WTC11 (cell line): ENCODE results near the gene MAPRE2. TPM values are rescaled to one million over a fixed set of nuclear protein-coding genes. Genes with fewer than 3 reads are reported as not detected.

ENCODE experiments used
- ATAC-seq: fragments of 200-7000 bp; cut with Tn5 transposase; 2 replicates; pipeline ENCODE4 v1.10.0; 2021; ENCODE audit warnings: mild to moderate bottlenecking, moderate library complexity
- CTCF ChIA-PET: fragments of 300-600 bp; sonication (Branson Sonifier 250); formaldehyde crosslinking; loops from one replicate; lab custom pipeline; 2021; ENCODE audit warnings: antibody characterized with exemption; lab: Charles Lee
- POLR2A ChIA-PET: fragments of 350-600 bp; sonication (Branson Sonifier 250); formaldehyde crosslinking; loops from one replicate; lab custom pipeline; 2021; ENCODE audit warnings: antibody characterized with exemption; lab: Charles Lee
- DNase-seq: peaks from one replicate; pipeline ENCODE4 v3.0.0; 2021; ENCODE audit warnings: low spot score
- H3K27ac Mint-ChIP-seq: 2 replicates; pipeline ENCODE4 v1.8.0; 2021; ENCODE audit warnings: mixed read lengths
- H3K27me3 Mint-ChIP-seq: 2 replicates; pipeline ENCODE4 v1.8.0; 2021; ENCODE audit warnings: low read depth, mild to moderate bottlenecking, moderate library complexity, mixed read lengths
- H3K36me3 Mint-ChIP-seq: 2 replicates; pipeline ENCODE4 v1.8.0; 2021; ENCODE audit warnings: mixed read lengths
- H3K4me1 Mint-ChIP-seq: 2 replicates; pipeline ENCODE4 v1.8.0; 2022; ENCODE audit warnings: mixed read lengths
- H3K4me3 Mint-ChIP-seq: 2 replicates; pipeline ENCODE4 v1.8.0; 2021; ENCODE audit warnings: mild to moderate bottlenecking, moderate library complexity, mixed read lengths
- H3K9me3 Mint-ChIP-seq: 2 replicates; pipeline ENCODE4 v1.8.0; 2021; ENCODE audit warnings: mixed read lengths
- AR ChIP-seq: fragments of 250-450 bp; sonication (Bioruptor Pico); IDR thresholded peaks from 2 replicates; pipeline ENCODE4 v1.9.0; 2021; ENCODE audit warnings: mild to moderate bottlenecking
- ETV6 ChIP-seq: sonication (generic); formaldehyde crosslinking; IDR thresholded peaks from 2 replicates; pipeline ENCODE4 v1.8.1; 2022; ENCODE audit warnings: mild to moderate bottlenecking, missing genetic modification reagents
- FOXK1 ChIP-seq: sonication (generic); formaldehyde crosslinking; IDR thresholded peaks from 2 replicates; pipeline ENCODE4 v1.8.0; 2022; ENCODE audit warnings: mild to moderate bottlenecking, moderate library complexity, missing genetic modification reagents
- KAT7 ChIP-seq: sonication (generic); formaldehyde crosslinking; IDR thresholded peaks from 2 replicates; pipeline ENCODE4 v1.8.1; 2023; ENCODE audit warnings: missing genetic modification reagents, mild to moderate bottlenecking, borderline replicate concordance
- MYBL2 ChIP-seq: sonication (generic); formaldehyde crosslinking; IDR thresholded peaks from 2 replicates; pipeline ENCODE4 v1.8.1; 2023; ENCODE audit warnings: mild to moderate bottlenecking, moderate library complexity, missing genetic modification reagents
- NFATC4 ChIP-seq: fragments of 250-450 bp; sonication (Bioruptor Pico); IDR thresholded peaks from 2 replicates; pipeline ENCODE4 v1.9.0; 2021; ENCODE audit warnings: mild to moderate bottlenecking
- RORB ChIP-seq: fragments of 250-450 bp; sonication (Bioruptor Pico); IDR thresholded peaks from 2 replicates; pipeline ENCODE4 v1.9.0; 2021; ENCODE audit warnings: mild to moderate bottlenecking
- TCF7 ChIP-seq: sonication (generic); formaldehyde crosslinking; IDR thresholded peaks from 2 replicates; pipeline ENCODE4 v1.8.0; 2022; ENCODE audit warnings: mild to moderate bottlenecking, low read depth, missing genetic modification reagents, moderate library complexity
- ZNF121 ChIP-seq: sonication (generic); formaldehyde crosslinking; IDR thresholded peaks from 2 replicates; pipeline ENCODE4 v1.8.0; 2023; ENCODE audit warnings: missing genetic modification reagents
- ZNF219 ChIP-seq: sonication (generic); formaldehyde crosslinking; IDR thresholded peaks from 2 replicates; pipeline ENCODE4 v1.8.0; 2023; ENCODE audit warnings: missing genetic modification reagents, mild to moderate bottlenecking, borderline replicate concordance
- ZNF232 ChIP-seq: sonication (generic); formaldehyde crosslinking; IDR thresholded peaks from 2 replicates; pipeline ENCODE4 v1.8.0; 2022; ENCODE audit warnings: mild to moderate bottlenecking, missing genetic modification reagents
- ZNF263 ChIP-seq: sonication (generic); formaldehyde crosslinking; IDR thresholded peaks from 2 replicates; pipeline ENCODE4 v1.8.1; 2022; ENCODE audit warnings: low read depth, mild to moderate bottlenecking, moderate library complexity, missing genetic modification reagents
- ZNF425 ChIP-seq: fragments of 250-450 bp; sonication (Bioruptor Pico); conservative IDR thresholded peaks from 2 replicates; pipeline ENCODE4 v1.9.0; 2021; ENCODE audit warnings: mild to moderate bottlenecking
- ZSCAN18 ChIP-seq: fragments of 250-450 bp; sonication (Bioruptor Pico); IDR thresholded peaks from 2 replicates; pipeline ENCODE4 v2.1.2; 2022; ENCODE audit warnings: mild to moderate bottlenecking, moderate library complexity
- total RNA-seq: library from RNA; stranded (reverse); gene quantifications from 3 replicates; pipeline ENCODE4 v1.2.3, GENCODE V29; 2021
- TF ChIP-seq, protein P1 (sequence below): sonication (generic); formaldehyde crosslinking; IDR thresholded peaks from 2 replicates; pipeline ENCODE4 v1.8.1; 2022; ENCODE audit warnings: low read depth, mild to moderate bottlenecking, moderate library complexity, missing genetic modification reagents, borderline replicate concordance
- TF ChIP-seq, protein P2 (sequence below): sonication (generic); formaldehyde crosslinking; IDR thresholded peaks from 2 replicates; pipeline ENCODE4 v1.8.0; 2022; ENCODE audit warnings: missing genetic modification reagents
- TF ChIP-seq, protein P3 (sequence below): fragments of 200-600 bp; IDR thresholded peaks from 2 replicates; pipeline ENCODE4 v1.8.0; 2022; ENCODE audit warnings: antibody characterized with exemption
- TF ChIP-seq, protein P4 (sequence below): sonication (generic); formaldehyde crosslinking; conservative IDR thresholded peaks from 2 replicates; pipeline ENCODE4 v1.8.1; 2022; ENCODE audit warnings: mild to moderate bottlenecking, missing genetic modification reagents
- TF ChIP-seq, protein P5 (sequence below): sonication (generic); formaldehyde crosslinking; IDR thresholded peaks from 2 replicates; pipeline ENCODE4 v1.8.1; 2023; ENCODE audit warnings: mild to moderate bottlenecking, moderate library complexity, missing genetic modification reagents

MAPRE2 gene
- total RNA-seq, 1 experiment from 2014 or later: 20.4 TPM

DNA sequence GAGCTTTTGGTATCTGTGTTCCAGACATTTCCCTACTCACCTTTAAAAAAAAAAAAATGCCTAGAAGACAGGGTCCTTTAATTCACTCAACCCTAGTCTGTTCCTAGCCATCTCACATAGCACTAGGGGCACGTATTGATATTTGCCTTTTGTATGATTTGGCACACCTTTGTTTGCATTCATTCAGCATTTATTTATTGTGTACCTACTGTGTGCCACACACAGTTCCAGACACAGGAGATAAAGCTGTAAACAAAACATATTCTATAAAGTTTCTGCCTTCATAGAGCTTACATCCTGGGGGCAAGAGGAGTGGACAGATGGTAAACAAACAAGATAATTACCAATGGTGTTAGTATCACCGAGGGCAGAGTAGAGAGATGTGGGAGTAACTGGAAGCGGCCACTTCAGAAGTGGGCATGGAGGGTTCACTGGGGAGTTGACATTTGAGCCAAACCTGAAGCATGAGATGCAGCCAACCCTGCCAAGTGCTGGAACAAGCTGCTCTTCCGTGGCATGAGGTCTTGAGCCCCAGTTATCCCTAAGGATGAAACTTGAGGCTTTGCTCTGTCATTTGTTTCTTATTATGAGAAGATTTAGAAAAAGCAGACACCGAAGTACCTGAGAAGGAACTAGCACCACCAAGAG lies 18.2 kb downstream of the MAPRE2 start (continued):
- no peak for TF ChIP-seq ZSCAN18 (CRISPR knock-in tag)
- TF ChIP-seq, protein P1, sequence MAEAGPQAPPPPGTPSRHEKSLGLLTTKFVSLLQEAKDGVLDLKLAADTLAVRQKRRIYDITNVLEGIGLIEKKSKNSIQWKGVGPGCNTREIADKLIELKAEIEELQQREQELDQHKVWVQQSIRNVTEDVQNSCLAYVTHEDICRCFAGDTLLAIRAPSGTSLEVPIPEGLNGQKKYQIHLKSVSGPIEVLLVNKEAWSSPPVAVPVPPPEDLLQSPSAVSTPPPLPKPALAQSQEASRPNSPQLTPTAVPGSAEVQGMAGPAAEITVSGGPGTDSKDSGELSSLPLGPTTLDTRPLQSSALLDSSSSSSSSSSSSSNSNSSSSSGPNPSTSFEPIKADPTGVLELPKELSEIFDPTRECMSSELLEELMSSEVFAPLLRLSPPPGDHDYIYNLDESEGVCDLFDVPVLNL (CRISPR knock-in tag): no peak
- no peak for TF ChIP-seq ETV6 (CRISPR knock-in tag)
- TF ChIP-seq, all 79 proteins: peak for 0

DNA sequence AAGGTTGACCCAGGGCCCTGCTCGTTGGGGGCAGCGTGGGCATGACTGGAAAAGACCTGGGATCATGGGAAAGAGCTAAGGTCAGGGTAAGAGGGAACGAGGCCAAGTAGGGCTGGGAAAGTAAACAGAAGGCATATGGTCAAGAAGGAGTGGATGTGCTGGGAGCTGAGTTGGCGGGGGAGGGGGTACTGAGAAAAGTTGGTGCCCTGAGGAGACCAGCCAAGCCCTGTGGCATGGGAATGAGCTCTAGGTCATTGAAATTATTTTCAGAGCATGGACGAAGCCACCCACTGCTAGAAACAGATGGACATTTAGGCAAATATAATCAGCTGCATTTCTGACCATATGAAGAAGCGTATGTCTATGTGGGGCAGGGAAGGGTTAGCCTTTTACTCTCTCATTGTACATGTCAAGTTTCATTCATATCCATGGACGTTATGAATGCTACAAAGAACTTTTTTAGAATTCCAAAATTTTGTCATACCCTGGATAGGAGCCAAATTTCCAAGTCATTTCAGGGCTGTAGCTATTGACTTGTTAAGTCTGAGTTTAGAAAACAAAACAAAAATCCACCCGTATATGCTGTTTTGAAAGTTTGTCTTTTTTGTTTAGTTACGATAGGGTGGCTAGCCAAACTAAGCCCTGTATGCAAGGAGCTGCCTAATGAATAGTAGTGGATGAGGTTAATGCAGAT lies 19.1 kb downstream of the MAPRE2 start:
- no peak for DNase-seq
- ChIA-PET CTCF (interaction anchor here (0.6 to 1.2 kb wide), 4 partner anchors 15 to 67 kb away, joined by 3 to 4 read pairs (median 3); partner anchors contain the start of gene MAPRE2), POLR2A (interaction anchor here (0.9 to 1.6 kb wide), 2 partner anchors 9 to 19 kb away, joined by 3 to 5 read pairs; partner anchors contain the start of gene MAPRE2)
- no peaks in the 10 kb centered on the region for H3K9me3 Mint-ChIP-seq
- H3K36me3 Mint-ChIP-seq: no peaks in the 10 kb centered on the region
- no peak overlapping the region for H3K27ac Mint-ChIP-seq
- peak; percentile 38; the same call in 1 of the 2 replicates for ATAC-seq
- H3K4me1 Mint-ChIP-seq: peaks cover 30% of the 10 kb centered on the region
- H3K27me3 Mint-ChIP-seq: no peaks in the 10 kb centered on the region
- no peak overlapping the region for H3K4me3 Mint-ChIP-seq
- TF ChIP-seq AR (CRISPR knock-in tag) (no peak), ZNF425 (CRISPR knock-in tag) (no peak), KAT7 (CRISPR knock-in tag) (no peak), NFATC4 (CRISPR knock-in tag) (no peak), MYBL2 (CRISPR knock-in tag) (no peak), ZNF219 (no peak), ZNF121 (CRISPR knock-in tag) (no peak), TCF7 (no peak), FOXK1 (CRISPR knock-in tag) (no peak), ZNF232 (CRISPR knock-in tag) (no peak), ZNF263 (no peak), RORB (no peak)
- TF ChIP-seq, protein P2, sequence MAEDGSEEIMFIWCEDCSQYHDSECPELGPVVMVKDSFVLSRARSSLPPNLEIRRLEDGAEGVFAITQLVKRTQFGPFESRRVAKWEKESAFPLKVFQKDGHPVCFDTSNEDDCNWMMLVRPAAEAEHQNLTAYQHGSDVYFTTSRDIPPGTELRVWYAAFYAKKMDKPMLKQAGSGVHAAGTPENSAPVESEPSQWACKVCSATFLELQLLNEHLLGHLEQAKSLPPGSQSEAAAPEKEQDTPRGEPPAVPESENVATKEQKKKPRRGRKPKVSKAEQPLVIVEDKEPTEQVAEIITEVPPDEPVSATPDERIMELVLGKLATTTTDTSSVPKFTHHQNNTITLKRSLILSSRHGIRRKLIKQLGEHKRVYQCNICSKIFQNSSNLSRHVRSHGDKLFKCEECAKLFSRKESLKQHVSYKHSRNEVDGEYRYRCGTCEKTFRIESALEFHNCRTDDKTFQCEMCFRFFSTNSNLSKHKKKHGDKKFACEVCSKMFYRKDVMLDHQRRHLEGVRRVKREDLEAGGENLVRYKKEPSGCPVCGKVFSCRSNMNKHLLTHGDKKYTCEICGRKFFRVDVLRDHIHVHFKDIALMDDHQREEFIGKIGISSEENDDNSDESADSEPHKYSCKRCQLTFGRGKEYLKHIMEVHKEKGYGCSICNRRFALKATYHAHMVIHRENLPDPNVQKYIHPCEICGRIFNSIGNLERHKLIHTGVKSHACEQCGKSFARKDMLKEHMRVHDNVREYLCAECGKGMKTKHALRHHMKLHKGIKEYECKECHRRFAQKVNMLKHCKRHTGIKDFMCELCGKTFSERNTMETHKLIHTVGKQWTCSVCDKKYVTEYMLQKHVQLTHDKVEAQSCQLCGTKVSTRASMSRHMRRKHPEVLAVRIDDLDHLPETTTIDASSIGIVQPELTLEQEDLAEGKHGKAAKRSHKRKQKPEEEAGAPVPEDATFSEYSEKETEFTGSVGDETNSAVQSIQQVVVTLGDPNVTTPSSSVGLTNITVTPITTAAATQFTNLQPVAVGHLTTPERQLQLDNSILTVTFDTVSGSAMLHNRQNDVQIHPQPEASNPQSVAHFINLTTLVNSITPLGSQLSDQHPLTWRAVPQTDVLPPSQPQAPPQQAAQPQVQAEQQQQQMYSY: no peak
- TF ChIP-seq, protein P3, sequence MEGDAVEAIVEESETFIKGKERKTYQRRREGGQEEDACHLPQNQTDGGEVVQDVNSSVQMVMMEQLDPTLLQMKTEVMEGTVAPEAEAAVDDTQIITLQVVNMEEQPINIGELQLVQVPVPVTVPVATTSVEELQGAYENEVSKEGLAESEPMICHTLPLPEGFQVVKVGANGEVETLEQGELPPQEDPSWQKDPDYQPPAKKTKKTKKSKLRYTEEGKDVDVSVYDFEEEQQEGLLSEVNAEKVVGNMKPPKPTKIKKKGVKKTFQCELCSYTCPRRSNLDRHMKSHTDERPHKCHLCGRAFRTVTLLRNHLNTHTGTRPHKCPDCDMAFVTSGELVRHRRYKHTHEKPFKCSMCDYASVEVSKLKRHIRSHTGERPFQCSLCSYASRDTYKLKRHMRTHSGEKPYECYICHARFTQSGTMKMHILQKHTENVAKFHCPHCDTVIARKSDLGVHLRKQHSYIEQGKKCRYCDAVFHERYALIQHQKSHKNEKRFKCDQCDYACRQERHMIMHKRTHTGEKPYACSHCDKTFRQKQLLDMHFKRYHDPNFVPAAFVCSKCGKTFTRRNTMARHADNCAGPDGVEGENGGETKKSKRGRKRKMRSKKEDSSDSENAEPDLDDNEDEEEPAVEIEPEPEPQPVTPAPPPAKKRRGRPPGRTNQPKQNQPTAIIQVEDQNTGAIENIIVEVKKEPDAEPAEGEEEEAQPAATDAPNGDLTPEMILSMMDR: no peak
- TF ChIP-seq, protein P4, sequence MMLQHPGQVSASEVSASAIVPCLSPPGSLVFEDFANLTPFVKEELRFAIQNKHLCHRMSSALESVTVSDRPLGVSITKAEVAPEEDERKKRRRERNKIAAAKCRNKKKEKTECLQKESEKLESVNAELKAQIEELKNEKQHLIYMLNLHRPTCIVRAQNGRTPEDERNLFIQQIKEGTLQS (CRISPR knock-in tag): no peak
- TF ChIP-seq, protein P5, sequence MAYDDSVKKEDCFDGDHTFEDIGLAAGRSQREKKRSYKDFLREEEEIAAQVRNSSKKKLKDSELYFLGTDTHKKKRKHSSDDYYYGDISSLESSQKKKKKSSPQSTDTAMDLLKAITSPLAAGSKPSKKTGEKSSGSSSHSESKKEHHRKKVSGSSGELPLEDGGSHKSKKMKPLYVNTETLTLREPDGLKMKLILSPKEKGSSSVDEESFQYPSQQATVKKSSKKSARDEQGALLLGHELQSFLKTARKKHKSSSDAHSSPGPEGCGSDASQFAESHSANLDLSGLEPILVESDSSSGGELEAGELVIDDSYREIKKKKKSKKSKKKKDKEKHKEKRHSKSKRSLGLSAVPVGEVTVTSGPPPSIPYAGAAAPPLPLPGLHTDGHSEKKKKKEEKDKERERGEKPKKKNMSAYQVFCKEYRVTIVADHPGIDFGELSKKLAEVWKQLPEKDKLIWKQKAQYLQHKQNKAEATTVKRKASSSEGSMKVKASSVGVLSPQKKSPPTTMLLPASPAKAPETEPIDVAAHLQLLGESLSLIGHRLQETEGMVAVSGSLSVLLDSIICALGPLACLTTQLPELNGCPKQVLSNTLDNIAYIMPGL: no peak
